NCI-H1092 (cell line): ENCODE data around the gene SCYL3.

Source experiments
- DNase-seq: peaks from one replicate; lab custom pipeline; 2025; lab: John Stamatoyannopoulos, UW

SCYL3 gene

DNA sequence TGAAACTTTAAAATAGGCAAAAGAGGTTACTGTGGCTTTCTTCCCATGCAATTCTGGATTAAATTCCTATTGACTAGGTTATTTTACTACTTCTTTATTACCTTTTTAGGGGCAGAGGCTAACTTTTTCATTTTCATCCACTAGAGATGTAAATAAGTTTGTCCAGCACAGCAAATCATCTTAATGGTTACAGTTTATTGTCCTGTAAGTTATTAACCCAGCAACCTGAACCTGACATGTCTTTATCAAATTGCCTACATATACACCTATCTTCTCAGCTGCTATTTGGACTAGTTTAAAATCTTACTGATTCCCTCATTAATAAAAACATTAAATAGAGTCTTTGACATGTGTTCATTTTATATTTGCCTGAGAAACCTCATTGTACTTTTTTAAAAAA is 6.9 kb upstream of the SCYL3 start:
- DNase-seq = no peak

DNA sequence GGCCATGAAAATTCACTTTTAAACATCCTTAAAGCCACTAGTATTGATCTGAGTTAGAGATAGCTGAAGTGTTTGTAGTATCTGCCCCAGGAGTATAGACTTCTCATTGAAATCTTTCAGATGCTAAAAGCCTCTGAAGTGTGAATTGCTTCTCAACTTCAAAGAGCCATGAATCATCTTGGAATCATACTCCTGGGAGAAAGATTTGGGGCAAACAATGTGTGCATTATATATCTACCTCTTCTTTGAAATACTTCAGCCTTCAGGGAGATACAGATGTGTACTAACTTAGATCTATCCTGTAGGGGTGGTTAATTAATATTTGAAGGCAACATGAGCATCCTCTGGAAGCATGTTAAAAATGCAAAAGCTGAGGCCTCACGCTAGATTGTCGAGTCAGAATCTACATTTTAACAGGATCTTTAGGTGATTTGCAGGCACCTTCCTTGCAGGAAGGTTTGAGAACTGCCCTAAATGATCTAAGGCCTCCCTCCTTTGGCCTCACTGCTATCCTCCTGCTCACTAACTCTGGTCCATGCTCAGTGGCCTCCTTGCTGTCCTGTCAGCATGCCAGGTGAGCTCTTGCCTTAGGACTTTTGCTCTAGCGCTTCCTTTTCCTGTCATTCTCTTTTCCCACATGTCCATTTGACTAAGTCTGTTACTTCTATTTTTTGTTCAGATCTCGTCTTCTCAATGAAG is 6.0 kb upstream of the SCYL3 start:
- no peak for DNase-seq

DNA sequence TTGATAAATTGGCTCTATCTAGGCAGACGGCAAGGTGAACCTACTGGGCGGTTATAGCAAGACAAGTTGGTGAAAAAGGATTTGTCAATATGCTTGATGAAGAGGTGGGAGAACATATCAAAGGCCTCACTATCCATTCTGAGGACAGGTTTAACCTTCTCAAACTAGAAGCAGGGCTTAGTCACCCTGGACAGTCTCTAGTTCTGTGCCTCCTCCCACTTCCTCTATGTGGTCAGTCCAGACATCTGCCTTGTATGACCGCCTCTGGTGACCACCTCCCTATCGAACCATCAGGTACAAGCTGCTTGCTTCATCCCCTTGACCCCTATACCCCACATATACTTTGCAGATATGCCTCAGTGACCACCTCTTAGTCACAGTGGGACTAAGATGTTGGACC is 2.3 kb upstream of the SCYL3 start:
- no peak for DNase-seq

DNA sequence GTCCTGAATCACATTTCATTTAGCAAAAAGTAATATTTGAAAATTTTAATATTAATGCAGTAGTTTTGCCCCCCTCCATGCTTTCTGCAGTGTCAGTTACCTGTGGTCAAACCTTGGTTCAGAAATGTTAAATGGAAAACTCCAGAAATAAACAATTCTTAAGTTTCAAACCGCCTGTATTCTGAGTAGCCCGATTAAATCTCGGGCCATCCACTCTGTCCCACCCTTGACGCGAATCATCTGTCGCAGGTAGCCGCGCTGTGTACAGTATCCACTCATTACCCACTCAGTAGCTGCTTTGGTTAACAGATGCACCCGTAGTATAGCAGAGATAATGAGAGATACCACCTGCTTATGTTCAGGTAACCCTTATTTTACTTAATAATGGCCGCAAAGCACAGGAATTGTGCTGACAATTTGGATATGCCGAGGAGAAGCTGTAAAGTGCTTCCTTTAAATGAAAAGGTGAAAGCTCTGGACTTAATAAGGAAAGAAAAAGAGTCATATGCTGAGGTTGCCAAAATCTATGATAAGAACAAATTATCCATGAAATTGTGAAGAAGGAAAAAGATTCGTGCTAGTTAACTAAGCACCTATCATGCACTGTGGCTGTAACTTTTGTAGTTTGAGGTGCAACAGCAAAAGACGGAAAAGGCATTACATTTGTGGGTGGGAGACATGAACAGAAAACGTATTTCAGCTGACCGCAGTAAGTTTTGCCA is 889 bp upstream of the SCYL3 start:
- no peak for DNase-seq

DNA sequence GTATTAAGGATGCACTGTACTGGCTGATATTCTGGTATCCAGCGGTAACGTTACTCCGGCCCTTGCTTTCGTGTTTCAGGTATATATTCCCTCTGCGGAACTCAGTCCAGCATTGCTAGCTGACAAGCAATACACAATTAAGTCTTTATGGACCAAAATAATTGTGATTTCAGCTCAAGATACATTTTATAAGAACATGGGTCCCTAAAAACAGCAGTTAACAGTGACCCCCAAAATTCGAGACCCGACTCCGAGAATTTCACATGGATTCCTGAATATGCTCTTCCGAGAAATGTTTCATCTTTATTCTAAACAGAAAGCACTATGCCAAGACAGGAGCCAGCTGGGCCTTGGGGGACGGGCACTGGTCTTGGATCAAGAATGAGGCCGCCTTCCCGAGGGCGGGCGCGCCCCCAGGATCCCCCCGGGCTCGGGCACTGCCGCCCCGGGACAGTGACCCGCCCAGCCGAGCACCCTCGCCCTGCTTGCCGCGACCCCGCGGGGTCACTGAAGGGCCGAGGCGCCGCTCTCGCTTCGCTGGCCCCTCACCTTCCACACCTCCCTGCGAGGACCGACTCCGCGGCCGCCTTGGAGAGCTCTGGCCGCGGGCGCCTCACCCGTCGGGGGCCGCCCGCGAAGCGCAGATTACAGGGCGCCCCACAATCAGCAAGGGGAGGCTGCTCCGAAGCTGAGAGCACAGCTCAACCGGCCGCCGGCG is 610 bp downstream of the SCYL3 start:
- DNase-seq = peak; percentile 10

DNA sequence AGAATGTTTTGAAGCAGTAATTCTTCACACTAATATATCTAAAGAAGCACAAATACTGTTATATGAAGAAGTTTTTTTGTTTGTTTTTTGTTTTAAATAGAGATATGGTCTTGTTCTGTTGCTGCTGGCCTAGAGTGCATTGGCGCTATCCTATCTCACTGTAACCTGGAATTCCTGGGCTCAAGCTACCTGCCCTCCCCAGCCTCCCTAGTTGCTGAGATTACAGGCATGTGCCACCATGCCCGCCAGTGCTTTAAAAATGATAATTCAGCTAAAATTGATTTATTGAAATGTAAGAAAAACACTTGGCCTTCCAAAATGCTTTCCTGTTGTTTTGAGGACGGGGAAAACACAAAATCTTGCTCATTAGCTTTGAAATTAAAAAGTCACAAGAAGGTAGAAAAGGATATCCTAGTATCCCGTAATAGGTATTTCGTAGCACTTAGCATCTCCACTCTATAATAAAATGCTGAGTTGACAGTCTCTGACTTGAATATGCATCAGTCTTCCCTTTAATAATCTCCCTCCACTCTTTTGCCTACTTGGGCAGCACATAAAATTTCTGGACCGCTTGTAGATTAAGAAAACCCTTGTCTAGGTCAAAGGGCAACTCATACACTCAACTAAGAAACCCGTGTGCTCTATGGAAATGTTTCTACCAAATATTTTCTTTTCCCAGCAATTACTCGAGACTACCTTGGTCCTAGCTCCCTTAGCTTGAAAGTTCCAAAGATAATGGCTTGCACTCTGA is 1.3 kb downstream of the SCYL3 start:
- DNase-seq = no peak

DNA sequence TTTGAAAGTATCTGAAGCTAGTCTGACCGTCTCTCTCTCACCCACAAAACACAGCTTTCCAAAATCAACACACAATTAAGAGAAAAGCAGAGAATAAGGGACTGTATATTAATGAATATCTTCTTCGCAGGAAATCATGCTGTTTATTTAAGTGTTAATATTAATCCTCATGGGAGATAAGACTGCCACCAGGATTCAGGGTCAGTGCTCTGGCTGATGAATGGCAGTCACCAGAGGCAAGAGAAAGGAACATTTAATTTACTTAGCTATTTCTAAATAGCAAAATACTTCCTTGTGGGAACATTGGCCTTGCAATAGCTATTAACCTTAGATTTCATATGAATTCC is 2.2 kb downstream of the SCYL3 start:
- no peak for DNase-seq

DNA sequence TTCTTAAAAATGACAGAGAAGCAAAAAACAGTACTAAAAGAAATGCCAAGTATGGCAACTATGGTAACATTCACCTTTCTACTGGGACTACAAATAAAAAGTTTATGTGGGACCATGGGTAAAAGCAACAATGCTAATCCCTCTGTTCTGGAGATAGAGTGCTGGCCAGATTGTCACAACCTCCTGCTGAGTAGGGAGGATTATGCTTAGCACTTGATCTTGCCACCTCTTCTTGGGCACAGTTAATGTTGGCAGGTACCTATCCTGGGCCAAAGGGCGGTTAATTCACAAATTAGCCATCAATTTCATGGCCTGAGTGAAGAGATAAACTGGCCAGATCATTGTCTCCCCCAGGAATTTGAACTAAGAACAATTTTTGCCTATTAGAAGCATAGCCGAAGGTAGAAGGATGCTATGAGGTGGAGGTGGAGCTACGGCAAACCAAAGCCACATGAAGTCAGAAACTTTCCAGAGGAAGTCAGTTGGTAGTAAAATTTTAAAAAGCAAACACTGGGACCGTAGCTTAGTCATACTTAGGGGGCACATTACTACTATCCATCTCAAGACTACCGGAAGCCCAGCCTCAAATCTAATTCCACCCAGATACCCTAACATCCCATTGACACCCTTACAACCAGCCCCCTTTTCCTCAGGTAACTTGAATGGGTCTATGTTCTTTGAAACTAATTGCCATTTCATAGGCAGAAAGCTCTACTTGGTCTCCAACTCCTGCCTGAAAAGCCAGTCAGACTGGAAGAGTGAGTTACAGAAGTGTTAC is 2.7 kb downstream of the SCYL3 start:
- no peak for DNase-seq

DNA sequence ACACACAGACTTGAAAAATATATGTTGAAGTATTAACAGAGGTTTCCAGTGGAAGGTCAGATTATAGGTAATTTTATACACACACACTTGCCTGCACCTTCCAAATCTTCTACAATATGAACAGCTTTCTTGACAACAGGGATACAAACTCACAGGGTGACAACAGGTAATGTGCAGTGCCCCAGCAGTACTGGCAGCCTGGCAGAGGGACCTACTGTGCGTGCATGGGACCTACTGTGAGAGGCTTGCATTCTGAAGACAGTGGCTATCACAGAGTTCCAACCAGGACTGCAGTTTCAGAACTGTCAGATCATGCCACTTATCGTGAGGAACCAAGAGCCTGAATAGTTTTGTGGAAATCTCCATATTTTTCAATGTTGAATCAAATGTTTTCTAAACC is 3.8 kb downstream of the SCYL3 start:
- no peak for DNase-seq

DNA sequence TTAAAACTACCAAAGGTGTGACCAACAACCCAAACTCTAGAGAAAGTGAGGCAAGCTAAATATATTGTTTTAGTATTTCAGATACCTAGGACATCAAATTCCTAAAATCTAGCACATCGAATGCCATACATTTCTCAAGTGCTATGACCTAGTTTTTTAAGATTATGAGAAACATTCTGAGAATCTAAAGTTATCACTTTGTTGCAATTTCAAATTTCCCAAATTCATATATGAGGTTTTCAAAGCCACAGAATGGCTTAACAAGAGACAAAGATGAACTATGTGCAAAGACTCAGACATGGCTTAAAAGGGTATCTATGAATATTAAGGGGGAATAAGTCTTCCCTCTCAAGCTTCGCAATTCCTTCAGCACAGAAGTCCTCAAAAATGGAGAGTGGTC is 6.8 kb downstream of the SCYL3 start:
- no peak for DNase-seq

DNA sequence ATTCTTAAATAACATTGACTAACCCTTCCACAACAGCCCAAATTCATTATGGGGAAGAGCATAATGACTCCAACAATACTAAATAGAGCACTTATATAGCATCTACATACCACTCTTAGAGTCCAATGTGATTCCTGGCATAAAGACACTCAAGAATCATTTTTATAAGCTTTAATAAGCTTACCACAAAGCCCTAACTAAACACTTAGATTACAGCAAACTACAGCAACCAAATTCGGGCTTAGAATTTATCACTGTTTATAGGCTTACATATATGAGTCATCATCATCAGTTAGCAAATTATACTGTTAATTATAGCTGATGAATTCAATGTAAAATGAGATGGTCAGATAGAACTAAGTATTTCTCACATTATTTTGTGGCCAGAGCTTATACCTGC is 7.3 kb downstream of the SCYL3 start:
- no peak for DNase-seq

DNA sequence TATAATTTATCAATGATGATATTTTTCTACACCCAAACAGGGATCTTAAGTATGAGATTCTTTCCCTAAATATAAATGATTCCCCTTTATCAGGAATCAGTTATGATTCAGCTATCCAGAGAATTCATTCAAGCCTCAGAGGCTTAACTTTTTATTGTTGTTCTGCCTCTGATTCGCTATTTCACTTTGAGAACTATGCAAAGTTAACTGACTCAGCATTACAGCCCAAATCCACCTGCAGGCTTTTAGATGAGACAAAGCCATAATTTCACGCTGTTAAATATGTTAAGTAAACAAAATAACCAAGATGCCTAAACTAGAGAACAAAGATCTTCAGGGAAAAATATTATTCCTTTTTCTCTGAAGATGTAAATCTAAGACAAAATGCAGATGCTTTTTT is 8.5 kb downstream of the SCYL3 start:
- no peak for DNase-seq

DNA sequence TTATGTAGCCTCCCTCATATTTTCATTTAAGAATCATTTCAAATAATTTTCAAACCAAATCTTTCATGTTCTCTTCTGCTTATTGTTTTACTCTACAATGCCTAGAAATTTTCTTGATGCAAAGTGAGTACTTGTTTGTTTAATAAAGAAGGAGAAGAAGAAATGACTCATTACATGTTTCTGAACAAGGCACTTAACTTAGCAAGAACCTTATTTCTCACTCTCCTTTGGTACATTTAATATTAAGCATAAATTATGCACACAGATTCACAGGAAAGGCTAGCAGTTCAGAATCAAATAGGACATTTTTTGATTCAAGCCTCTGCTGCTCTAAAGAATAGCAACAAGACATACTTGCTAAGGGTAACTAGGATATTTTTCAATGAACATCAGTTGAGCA is 9.1 kb downstream of the SCYL3 start:
- no peak for DNase-seq

DNA sequence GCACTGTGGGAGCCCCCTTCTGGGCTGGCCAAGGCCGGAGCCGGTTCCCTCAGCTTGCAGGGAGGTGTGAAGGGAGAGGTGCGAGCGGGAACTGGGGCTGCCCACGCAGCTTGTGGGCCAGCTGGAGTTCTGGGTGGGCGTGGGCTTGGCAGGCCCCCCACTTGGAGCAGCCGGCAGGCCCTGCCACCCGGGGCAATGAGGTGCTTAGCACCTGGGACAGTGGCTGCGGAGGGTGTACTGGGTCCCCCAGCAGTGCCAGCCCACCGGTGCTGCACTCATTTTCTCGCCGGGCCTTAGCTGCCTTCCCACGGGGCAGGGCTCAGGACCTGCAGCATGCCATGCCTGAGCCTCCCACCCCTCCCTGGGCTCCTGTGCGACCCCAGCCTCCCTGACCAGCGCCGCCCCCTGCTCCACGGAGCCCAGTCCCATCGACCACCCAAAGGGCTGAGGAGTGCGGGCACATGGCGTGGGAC is 11.6 kb downstream of the SCYL3 start:
- no peak for DNase-seq

DNA sequence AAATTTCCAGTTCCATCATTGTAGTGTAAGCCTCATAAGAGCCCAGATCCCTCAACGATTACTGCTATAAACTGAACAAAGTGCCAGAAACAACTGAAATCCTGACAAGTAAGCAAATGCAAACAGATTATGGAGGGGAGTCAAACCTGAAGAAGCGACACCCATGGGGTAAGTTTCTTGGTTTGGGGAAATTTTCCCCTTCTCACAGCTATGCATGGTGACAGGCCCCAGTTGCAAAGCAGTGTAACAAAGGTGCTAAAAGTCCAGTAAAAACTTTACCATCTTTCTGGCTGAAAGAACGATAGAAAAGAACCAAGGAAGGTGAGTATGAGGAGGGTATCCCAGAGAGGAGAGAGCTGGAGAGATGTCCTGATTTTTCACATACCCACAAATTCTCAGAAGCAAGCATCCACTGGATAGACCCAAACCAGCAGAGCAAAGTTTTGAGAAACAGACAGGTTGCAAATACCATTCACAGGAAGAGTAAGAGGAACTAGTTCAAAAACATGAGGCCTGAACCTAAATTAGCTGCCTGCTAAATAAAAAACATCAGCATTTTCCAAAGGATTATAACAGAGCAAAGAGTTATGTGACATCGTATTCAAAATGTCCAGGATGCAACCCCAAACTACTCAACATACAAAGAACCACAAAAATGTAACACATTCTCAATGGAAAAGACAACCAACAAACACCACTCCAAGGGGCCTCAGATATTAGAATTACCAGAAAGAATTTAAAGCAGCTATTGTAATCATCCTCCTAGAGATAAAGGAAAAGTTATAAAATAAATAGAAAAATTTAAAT is 14.5 kb downstream of the SCYL3 start:
- no peak for DNase-seq

DNA sequence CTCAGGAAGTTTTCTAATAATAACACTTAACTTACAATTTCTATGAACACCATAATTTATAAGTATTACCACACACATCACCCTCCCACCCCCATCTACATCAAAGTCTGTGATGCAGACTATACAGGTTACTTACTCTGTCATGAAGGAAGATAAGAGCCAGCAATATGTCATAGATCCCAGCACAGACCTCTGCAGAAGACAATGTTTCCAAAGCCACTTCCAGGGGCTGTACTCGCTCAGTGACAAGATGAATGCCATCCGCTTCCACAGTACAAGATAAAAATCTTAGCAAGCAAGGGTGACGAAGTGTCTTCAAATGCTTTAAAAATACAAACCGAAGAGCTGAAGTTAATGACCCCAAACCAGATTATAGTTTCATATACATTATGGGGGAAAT is 15.2 kb downstream of the SCYL3 start:
- DNase-seq = no peak

DNA sequence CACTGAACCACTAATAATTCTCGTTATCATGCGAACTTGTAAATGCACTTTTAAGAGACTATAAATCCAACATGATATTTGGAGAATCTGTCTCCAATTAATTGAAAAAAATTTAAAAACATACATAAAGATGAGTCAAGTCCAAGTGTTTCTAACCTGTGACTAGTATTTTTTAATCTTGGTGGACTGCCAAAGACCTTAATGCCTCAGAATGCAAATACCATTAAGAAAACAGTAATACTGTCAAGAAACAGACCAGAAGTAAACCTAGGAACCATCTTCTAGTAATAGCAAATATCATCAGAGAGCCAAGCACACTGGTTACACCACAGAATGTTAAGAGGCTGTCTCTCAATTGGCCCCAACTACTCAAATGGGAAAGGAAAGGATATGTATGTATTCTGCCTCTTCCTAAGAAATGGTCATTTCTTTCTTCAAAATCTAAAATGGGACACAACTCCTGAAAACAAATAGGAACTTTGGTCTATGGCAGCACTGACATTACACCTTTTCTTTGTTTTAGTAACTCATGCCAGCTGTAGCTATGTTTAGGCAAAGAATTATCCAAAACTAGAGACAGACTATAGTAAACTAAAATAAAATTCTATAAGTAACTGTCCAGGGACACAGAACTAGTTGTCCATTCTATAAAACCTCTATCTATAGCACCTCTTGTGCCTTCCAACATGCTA is 15.8 kb downstream of the SCYL3 start:
- no peak for DNase-seq

DNA sequence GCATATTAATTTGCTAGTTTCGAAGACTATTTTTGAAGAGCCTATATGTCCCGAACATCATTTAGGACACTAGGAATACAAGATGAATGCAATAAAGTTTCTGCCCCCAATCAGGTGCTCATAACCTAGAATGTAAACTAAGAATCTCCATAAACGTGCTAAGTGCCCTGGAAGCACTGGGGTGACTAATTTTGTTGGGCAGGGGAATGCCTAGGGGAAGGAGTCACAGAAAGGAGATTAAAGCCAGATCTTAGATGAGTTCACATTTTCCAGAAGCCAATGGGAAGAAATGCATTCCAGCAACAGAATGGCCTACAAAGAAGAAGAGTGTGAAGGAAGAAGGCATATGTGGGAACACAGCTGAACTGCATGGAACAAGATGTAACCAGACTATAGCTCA is 19.5 kb downstream of the SCYL3 start:
- no peak for DNase-seq

DNA sequence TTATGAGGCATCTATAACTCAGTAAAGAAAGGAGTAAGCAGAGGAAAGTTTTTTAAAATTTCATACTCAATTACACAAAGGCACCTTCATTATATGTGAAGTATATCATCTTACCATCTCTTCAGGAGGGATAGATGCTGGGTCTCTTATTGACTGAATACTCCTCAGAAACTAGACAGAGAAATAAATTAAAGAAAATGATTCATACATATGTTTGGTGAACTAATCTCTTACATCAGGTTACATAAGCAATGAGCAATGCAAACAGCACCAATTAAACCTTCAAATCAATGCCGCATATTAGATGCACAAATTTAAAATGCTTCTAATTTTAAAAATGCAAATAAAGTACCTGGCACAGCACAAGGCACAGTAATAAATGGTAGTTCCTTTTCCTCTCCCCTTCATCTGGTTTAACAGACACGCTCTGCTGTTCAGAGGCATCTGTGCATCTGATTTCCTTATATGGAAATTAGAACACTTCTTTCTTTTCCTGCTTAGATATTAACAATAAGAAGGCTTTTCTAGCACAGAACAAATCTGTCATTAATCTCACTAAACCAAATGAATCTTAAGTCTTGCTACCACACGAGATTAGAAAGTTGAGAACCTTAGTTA is 20.0 kb downstream of the SCYL3 start:
- DNase-seq = no peak

DNA sequence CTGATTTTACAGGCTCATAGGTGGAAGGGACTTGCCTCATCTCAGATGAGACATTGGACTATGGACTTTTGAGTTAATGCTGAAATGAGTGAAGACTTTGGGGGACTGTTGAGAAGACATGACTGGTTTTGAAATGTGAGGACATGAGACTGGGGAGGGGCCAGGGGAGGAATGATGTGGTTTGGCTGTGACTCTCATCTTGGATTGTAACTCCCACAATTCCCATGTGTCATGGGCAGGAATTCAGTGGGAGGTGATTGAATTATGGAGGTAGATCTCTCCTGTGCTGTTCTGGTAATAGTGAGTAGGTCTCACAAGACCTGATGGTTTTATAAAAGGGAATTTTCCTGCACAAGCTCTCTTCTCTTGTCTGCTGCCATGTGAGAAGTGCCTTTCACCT is 20.8 kb downstream of the SCYL3 start:
- no peak for DNase-seq
